DOHH2 (cell line): ENCODE data around the gene PCBD1.

Source experiments
- CTCF ChIP-seq: fragments of 200-600 bp; sonication (generic); IDR thresholded peaks from one replicate; pipeline ENCODE4 v1.5.1; 2014; ENCODE audit warnings: antibody characterized with exemption, mild to moderate bottlenecking, low read depth, low read length; ENCODE audit not compliant: poor library complexity, severe bottlenecking
- EZH2phosphoT487 ChIP-seq: fragments of 200-600 bp; sonication (generic); IDR thresholded peaks from 2 replicates; pipeline ENCODE4 v1.6.1; 2017; ENCODE audit warnings: borderline replicate concordance, mild to moderate bottlenecking, antibody characterized with exemption, low read length, moderate library complexity, mixed read lengths

DNA sequence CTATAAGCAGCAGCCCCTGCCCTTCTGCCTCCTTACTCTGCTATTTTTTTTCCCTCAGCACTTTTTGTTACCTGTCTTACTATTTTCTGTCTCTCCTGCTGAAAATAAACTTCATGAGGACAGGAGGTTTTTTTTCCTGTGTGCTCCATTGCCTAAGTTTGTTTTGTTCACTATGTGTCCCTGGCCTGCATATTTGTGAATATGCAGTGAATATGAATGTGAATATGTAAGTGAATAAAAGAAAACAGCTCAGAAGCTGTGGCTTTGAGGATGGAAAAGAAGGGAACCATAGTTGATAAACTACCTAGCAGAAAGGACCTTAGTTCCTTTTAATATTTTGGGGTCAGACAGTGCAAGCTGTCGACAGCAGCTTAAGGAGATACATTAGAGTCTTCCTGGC, 34.9 kb downstream of the PCBD1 start:
- TF ChIP-seq EZH2phosphoT487 = no peak
- TF ChIP-seq CTCF = no peak
